Endothelial cell of hepatic sinusoid (primary cell): ENCODE results near the gene KLF11.

Source experiments
- in situ Hi-C: cut with HindIII; loops from 2 replicates; pipeline ENCODE4 v1.10.0; 2017; ENCODE audit warnings: low sequenced_read_pairs

Gene KLF11

DNA sequence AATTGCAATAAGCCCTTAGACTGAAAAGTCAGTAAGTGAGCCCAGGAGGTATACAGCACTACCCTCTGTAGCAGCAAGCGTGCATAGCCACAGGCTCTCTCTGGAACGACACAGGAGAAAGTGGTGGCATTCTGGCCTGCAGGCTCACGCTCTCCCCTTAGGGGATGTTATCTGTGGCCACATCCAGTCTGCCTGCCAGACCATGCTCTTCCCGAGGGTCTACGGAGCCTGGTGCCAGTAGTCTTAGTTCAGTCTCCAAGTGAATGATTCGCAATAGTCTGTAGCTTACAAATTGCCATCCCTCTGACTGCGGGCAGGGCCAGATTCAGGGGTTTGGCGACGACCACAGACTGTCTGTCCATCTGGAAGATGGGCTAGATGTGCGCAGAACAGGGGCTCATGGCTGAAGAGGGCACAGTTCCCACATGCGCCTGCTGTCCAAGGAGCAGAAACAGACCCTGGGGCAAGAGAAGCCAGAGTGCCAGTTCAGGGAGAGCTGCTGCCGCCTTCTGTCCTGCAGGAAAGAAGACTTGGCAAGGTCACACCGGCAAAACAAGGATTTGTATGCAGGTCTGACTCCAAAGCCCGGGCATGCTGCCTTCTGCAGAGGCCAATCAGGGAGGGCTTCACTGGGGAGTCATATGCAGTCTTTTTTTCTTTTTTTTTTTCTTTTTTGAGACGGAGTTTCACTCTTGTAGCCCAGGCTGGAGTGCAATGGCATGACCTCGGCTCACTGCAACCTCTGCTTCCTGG, 3.5 kb upstream of the KLF11 start:
- in situ Hi-C loops: loop anchor here (5.0 kb wide), 2 partner anchors 57 to 228 kb away; no protein-coding TSS in a partner anchor

DNA sequence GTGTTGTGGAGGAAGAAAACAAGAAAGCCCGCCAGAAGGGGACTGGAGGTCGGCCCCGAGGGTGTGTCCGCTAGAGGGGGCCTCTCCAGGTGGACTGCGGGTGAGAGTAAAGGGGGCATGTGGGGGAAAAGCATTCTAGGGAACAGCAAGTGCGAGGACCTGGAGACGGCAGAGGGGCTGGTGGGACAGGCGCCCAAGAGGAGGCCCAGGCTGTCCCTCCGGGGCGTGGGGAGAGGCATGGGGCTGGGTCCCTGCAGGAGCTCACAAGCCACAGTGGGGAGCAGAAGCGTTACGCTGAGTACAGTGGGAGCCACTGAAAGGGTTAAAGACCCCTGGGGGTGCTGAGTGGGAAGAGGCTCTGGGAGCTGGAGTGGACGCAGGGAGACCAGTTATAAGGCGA, 1.6 kb upstream of the KLF11 start:
- in situ Hi-C loops: loop anchor here (5.0 kb wide), 2 partner anchors 56 to 229 kb away; no protein-coding TSS in a partner anchor

DNA sequence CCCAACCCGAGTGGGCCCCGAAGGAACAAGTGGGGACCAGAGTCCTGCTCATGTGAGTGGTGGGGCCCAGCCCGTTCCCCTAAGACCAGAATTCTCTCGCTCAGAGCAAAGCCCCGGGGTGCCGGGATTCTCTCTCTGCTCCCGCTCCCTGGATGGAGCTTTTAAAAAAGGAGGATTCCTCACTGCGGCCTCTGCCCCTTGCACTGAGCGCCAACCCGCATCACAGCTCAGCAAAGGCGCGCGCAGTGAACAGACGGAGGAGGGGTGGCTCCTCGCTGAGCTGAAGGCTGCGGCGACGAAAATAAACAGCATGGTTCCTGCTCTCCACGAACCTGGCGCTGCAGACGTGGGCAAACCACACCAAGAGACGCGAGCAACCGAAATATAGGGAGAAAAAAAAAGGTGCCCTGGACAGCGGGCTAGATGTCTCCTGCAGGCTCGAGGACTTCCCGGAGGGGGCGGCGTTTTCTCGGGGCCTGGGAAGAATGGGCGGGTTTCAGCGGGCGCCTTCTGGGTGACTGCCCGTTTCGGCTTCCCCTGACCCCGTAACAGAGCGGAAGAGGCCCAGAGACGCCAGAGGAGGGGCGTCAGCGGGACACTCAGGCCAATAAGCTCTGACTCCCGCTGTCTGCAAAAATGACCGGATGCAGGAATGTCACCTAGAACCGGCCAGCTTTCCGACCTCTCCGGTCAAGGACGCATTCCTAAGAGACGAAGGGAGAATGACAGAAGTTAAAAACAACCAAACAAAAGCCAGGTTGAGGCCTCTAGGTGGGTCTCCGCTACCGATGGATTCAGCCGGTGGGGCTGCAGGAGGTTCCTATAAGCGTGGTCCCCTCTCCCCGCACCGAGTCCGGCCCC, 819 bp upstream of the KLF11 start:
- in situ Hi-C loops: loop anchor here (5.0 kb wide), 2 partner anchors 55 to 230 kb away; no protein-coding TSS in a partner anchor

DNA sequence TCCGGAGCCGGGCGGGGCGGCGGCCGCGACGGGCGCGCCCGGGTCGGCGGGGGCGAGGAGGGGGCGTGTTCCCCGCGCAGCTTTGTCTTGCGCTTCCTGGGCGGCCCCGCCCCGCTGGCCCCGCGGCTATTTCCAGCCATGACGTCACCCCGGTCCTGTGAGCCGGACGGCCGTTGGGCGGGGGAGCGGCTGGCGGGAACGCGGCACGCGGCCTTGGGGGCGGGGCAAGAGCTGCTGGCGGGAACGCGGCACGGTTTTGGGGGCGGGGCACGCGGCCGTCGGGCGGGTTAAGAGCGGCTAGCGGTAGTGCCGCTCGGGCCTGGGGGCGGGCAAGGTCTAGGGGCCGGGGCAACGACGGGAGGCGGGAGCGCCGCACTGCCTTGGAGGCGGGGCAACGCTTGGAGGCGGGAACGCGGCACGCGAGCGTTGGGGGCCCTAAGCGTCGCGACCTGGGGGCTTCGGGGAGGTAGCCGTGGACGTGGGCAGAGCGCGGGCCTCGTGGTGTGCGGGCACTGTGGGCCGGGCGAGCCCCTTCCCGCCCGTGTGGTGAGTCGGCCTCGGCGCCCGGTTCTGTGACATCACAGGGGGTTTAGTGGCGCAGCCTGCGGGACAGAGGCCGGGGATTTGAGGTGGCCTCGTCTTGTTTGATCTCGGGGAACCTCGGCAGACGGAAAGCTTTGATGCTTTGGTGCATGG, 704 bp downstream of the KLF11 start:
- in situ Hi-C loops: loop anchor here (5.0 kb wide), 2 partner anchors 53 to 232 kb away; no protein-coding TSS in a partner anchor

DNA sequence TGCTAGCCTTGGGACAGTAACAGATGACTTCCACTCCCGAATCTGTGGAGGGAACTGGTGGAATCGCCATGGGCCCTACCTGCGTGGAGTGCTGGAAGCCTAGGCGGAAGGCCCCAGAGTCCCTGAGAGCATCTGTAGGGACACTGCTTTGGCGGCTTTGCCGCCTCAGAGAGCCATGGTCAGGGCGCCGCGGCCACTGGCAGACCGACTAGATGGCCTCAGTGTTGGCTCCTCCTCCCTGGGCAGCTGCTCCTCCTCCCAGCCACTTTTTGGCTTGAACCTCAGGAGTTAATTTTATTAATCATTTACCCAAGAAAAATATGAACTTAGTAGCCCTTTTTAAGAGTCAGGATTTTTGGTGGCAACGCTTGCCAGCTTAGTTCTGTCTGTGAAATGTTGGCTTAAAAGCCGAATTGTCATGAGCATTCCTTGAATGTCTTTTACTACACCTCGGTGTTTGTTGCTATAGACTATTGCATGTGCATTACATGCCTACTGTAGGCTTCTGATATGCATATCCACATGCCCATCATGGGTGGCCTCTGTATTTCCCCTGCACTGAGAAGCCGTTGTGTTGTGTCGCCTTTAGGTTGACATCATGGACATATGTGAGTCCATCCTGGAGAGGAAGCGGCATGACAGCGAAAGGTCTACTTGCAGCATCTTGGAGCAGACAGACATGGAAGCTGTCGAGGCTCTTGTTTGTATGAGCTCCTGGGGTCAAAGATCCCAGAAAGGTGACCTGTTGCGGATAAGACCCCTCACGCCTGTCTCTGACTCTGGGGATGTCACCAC, 2.4 kb downstream of the KLF11 start:
- in situ Hi-C loops: no loop called here

DNA sequence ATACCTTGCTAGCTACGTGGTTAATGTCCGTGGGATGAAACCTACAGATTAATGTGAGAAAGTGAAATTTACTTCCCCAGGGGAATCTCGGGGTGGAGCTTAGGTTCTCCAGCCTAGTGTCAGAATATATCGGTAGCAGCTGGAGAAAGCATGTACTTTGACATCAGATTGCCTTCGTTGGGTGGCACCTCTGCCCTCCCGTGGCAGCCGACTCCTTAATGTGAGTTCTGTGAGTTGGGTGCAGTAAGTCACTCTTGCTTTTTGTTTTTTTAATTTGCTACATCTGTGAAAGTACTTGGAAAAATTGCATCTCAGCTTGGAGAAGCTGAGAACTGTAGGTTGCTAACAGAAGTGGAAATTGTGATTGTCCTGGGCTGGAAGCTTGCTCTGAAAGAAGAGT, 3.6 kb downstream of the KLF11 start:
- in situ Hi-C loops: no loop called here

DNA sequence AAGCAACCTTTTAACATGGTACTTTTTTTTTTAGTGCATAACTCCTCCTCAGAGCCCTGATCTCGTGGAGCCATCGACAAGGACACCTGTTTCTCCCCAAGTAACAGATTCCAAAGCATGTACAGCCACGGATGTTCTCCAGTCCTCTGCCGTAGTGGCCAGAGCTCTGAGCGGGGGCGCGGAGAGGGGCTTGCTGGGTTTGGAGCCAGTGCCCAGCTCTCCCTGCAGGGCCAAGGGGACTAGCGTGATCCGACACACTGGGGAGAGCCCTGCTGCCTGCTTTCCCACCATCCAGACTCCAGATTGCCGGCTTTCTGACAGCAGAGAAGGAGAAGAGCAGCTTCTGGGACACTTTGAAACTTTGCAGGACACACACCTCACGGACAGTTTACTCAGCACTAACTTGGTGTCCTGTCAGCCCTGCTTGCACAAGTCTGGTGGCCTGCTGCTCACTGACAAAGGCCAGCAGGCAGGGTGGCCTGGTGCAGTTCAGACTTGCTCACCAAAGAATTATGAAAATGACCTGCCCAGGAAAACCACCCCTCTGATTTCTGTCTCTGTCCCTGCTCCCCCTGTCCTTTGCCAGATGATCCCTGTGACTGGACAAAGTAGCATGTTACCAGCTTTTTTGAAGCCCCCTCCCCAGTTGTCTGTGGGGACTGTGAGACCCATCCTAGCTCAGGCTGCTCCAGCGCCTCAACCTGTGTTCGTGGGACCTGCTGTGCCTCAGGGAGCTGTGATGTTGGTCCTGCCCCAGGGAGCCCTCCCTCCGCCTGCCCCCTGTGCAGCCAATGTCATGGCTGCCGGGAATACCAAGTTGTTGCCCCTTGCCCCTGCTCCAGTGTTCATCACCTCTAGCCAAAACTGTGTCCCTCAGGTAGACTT, 4.5 kb downstream of the KLF11 start:
- in situ Hi-C loops: no loop called here

DNA sequence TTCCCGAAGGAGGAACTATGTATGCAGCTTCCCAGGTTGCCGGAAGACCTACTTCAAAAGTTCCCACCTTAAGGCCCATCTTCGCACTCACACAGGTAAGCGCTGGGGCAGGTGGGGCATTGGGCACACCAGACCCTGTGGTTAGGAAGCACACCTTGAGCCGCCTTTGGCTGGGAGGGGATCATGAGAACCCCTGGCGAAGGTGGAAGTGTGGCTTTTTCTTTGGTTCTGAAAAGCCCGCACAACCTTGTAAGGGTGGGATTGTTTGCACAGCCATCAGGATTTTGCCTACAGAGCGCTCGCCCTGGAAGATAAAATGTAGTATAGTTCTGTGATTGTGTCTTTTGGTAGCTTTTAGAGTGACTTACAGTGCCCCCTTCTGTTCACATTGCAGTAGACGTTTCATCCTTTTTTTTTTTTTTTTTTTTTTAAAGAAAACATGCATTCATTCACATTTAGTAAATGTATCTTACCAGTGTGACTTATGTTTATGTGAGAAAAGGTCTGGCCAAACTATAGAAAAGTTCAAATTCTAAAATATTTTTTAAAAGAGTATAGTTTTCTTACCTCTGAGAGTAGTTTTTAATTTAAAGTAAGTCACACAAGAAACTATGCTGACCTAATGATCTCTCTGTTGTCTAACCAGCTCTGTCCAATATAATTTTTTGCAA, 5.3 kb downstream of the KLF11 start:
- in situ Hi-C loops: no loop called here

DNA sequence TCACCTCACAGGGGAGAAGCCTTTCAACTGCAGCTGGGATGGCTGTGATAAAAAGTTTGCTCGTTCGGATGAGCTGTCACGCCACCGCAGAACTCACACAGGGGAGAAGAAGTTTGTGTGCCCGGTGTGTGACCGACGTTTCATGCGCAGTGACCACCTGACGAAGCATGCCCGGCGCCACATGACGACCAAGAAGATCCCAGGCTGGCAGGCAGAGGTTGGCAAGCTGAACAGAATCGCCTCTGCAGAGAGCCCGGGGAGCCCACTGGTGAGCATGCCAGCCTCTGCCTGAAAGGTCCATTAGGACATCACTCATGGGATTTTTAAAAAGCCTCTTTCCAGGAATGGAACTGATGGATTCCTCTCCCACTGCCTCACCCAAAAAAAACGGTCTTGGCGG, 8.9 kb downstream of the KLF11 start:
- in situ Hi-C loops: no loop called here

DNA sequence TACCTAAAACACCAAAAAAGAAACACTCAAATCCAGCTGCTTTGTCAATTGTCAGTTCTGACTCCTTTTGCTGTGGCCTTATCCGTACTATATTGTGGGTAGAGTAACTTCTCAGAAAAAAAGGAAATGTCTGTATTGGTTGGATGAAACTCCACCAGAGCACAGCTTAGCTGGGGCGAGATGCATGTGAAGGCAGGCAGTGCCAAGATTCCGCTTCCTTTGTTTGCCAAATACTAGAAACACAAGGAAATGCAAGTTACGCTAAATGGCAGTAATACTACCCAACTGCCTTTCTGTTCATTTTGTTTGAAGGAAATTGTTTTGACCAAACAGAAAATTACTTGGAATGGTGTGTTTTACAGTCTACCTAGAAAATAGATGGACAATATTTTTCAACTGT, 10.0 kb downstream of the KLF11 start:
- in situ Hi-C loops: no loop called here

DNA sequence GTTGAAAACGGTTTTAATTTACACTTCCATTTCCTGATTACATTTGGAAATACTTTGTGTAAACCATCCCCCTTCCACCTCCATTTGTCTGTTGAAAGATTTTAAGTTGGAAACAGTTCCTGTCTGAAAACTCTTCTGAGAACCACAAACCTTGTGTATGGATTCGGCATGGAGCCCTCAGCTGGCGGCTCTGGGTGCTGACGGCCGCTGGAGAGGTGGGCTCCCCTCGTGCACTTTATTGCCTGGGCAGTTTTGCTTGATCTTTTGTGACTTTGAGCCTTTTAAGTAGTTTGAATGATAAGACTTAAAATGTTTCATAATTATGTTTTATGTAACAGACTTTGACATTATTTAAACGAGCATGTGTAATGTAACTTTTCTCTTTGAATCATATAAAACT, 11.1 kb downstream of the KLF11 start:
- in situ Hi-C loops: no loop called here

DNA sequence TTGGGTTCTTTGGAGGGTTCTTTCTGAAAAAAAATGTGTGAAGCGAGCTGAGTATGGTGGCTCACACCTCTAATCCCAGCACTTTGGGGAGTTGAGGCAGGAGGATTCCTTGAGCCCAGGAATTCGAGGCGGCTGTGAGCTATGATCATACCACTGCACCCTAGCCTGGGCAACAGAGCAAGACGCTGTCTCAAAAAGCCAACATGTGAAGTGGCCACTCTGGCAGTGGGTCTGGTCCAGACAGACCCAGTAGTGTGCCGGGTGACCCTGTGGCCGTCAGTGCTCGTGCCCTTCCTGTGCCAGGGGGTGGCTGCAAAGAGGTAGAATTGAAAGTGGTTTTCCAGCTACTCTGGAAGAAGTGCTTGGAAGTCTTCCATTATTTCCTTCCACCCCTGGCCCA, 11.6 kb downstream of the KLF11 start:
- in situ Hi-C loops: no loop called here

DNA sequence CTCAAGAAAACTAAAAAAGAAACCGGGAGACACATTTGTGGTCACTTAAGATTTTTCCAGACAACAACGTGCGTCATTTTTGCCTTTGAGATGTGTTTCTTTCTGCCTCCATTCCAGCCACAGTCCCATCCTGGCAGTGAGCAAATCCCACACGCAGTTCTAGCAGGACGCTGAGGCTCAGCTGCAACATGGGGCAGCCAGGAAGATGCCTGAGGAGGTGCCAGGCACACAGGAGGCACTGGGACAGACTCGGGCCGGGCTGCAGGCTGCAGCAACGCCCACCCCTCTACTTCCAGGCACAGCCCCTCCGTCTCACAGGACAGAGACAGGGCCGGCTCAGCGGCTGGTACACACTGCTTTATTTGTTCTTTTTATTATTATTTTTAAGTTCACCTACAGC, 13.1 kb downstream of the KLF11 start:
- in situ Hi-C loops: no loop called here

DNA sequence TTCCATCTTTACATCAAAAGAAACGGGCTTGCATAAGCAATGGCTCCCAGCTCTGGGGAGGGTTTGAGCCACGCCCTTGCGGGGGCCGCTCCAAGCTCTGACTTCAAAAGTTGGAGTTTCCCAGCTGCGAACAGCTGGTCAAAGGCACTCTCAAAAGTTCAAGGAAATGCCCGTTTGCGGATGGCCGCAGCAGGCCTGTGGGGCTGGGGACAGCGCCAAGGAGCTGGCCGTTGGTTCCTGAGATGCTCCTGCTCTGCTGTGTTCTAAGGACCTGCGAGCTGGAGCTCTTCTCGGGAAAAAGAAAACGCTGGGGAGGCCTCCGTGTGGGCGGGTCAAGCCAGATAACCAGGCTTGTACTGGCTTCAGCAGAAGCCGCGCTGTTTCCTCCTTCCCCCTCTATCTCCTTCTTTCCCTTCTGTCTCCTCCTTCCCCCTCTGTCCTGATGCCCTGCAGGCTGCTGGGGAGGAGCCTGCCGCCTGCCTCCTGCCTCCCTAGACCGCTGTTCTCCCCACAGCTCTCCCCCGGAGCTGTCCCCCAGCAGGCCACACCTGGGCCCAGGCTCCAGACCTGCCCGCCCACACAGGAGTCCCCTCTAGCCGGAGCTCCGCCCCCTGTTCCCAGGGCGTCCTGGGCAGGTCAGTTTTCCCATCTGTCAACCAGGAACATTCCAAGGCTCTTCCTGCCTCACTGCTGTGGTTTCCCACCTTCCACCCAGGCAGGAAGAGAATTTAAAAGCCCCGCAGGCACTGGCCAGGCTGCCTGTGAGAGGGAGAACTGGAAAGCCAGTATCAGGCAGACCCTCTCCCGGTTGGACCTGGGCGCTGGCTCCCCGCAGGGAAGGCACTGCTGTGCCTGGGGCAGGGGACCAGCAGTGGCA, 14.1 kb downstream of the KLF11 start:
- in situ Hi-C loops: no loop called here

DNA sequence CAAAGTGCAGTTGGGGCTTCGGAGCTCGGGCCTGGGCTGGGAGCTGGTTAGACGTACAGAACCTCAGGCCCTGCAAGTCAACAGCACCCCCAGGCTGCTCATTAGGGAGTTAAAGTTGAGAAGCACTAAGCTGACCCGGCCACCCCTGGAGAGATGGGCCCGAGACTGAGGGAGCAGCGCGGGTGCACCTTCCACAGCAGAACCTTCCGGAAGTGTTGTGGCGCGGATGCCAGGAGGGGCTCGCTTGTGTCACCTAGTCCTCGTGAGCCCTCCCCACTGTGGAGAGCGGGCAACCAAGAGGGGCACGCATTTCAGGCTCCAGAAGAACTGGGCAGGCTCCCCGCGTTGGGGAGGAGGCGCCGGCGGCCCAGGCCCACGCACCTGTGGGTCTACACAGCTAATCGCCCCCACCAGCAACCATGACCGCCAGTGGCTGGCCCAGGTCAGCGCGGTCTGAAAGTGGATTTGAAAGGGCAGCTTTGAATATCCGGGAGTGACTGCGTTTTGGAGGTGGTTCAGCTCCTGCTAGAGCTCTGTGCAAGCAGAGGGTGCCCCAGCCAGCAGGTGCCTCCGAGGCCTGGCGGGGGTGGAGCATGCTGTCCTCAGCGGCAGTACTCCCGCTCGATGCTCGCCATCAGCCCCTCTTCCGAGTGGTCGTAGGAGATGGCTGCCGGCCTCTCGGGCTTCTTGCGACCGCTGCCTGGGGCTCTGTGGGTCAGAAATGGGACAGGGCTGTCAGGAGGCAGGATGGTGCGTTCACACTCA, 15.1 kb downstream of the KLF11 start:
- in situ Hi-C loops: no loop called here

DNA sequence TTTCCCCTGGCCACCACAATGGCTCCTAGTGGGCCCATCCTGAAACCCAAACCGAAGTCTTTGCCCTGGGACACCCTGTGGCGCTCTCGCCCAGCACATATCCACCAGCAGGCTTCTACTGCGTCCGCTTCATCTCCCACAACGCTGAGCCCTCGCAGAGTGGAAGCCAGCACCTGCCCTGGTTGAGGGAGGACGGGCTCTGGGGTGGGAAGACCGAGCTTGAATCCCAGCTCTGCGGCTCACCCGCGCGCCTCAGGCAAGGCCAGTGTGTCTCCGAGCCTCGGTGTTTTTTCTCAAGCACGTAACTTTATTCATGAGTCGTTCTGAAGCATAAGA, 15.6 kb downstream of the KLF11 start:
- in situ Hi-C loops: no loop called here

DNA sequence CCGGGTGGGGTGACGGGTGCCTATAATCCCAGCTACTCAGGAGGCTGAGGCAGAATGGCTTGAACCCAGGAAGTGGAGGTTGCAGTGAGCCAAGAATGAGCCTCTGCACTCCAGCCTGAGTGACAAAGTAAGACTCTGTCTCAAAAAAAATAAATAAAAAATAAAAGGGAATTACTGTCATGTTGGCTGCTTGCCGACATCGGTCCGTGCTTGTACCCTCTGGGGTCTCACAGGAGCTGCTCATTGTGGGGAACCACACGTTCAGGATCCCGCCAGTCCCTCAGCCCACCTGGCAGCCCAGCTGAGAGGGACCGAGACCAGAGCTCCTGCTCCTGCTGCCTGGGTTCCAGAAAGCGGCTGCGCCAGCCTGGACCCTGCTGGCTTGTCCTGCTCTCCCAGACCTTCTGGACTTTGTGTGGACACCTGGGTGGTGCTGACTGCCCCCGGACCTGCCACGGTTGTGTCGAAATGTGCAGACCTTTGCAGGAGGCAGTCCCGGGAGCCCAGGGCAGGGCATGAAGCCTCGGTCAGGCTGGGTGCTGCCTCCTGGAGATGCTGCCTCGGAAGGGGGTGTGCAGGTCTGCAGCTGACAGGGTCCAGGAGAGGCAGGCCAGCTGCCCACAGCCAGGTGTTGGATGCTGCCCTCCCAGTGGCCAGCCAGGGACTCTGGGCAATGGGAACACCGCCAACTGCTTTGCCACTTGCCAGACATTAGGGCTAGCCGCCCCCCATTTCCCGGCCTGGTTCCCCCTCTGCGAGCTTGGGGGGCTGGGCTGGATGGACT, 16.4 kb downstream of the KLF11 start:
- in situ Hi-C loops: no loop called here
